Fibroblast of lung (primary cell): ENCODE data around the gene HOXA1.

ENCODE experiments used
- CTCF ChIP-seq, 2 donors: IDR thresholded peaks in 1 of 2; conservative IDR thresholded peaks in 1 of 2; 1 replicate in 1 of 2; 2 replicates in 1 of 2; pipeline ENCODE4 v1.5.1; 2011 to 2012; ENCODE audit warnings: low read length in 2 of 2, control low read depth in 1 of 2, inconsistent platforms in 1 of 2, low read depth in 1 of 2, mild to moderate bottlenecking in 1 of 2
- EZH2 ChIP-seq: IDR thresholded peaks from 2 replicates; pipeline ENCODE4 v1.5.1; 2012; ENCODE audit warnings: low read length, control low read depth, mild to moderate bottlenecking; ENCODE audit errors: missing control alignments

- TF ChIP-seq CTCF (conservative IDR thresholded peaks at IDR 0.05 in 1 of 2, IDR thresholded peaks at IDR 0.05 in 1 of 2; ENCODE audit: low read depth in 1 of 2, low read length in 2 of 2) = no peak
- TF ChIP-seq EZH2 = no peak
Measured at GRCh38 chr7:27082171-27082570, 13.6 kb downstream of the HOXA1 start.
